GM12892 (cell line): ENCODE data around the gene TLNRD1.

Source experiments
- DNase-seq: peaks from one replicate; pipeline ENCODE4 v3.0.0; 2011; ENCODE audit not compliant: insufficient read length
- FAIRE-seq: peaks from 2 replicates; lab custom pipeline; 2011; peaks lifted over from hg19 to GRCh38; lab: Jason Lieb, UNC
- POLR2A ChIP-seq: IDR thresholded peaks from 2 replicates; pipeline ENCODE4 v1.6.1; 2011; ENCODE audit warnings: low read depth, low read length, control low read depth
- POLR2AphosphoS5 ChIP-seq: IDR thresholded peaks from 2 replicates; pipeline ENCODE4 v1.6.1; 2011; ENCODE audit warnings: low read depth, low read length, control low read depth
- TAF1 ChIP-seq: IDR thresholded peaks from 2 replicates; pipeline ENCODE4 v1.6.1; 2011; ENCODE audit warnings: low read depth, mild to moderate bottlenecking, control low read depth, low read length, borderline replicate concordance

The TLNRD1 gene

GRCh38 chr15:80967451-80967850 lies 33.3 kb upstream of the TLNRD1 start:
- no peak for TF ChIP-seq POLR2AphosphoS5
- TF ChIP-seq TAF1 = no peak
- TF ChIP-seq POLR2A = no peak
- DNase-seq (no peak), FAIRE-seq (no peak)

GRCh38 chr15:80967991-80968510 lies 32.7 kb upstream of the TLNRD1 start:
- DNase-seq = no peak
- no peak for TF ChIP-seq TAF1
- no peak for TF ChIP-seq POLR2AphosphoS5
- no peak for TF ChIP-seq POLR2A
- FAIRE-seq = no peak

GRCh38 chr15:80969316-80969715 lies 31.4 kb upstream of the TLNRD1 start:
- FAIRE-seq (no peak), DNase-seq (no peak)
- no peak for TF ChIP-seq POLR2AphosphoS5
- no peak for TF ChIP-seq POLR2A
- TF ChIP-seq TAF1 = no peak

GRCh38 chr15:80970018-80970657 lies 30.6 kb upstream of the TLNRD1 start:
- no peak for FAIRE-seq
- DNase-seq = peak; percentile 29
- TF ChIP-seq POLR2AphosphoS5 (no peak), POLR2A (no peak), TAF1 (no peak)

- DNase-seq = no peak
- no peak for FAIRE-seq
- TF ChIP-seq POLR2AphosphoS5 (no peak), POLR2A (no peak), TAF1 (no peak)
Observed at GRCh38 chr15:80970658-80971057, 30.1 kb upstream of the TLNRD1 start.

- no peak for FAIRE-seq
- no peak for DNase-seq
- TF ChIP-seq POLR2AphosphoS5 = no peak
- no peak for TF ChIP-seq POLR2A
- no peak for TF ChIP-seq TAF1
Observed at GRCh38 chr15:80971143-80971542, 29.6 kb upstream of the TLNRD1 start.

- no peak for DNase-seq
- no peak for FAIRE-seq
- TF ChIP-seq TAF1 = no peak
- no peak for TF ChIP-seq POLR2A
- TF ChIP-seq POLR2AphosphoS5 = no peak
Observed at GRCh38 chr15:80972276-80972675, 28.4 kb upstream of the TLNRD1 start.

GRCh38 chr15:80974914-80975313 lies 25.8 kb upstream of the TLNRD1 start:
- FAIRE-seq = no peak
- TF ChIP-seq POLR2AphosphoS5 = no peak
- no peak for TF ChIP-seq POLR2A
- TF ChIP-seq TAF1 = no peak
- no peak for DNase-seq

- no peak for DNase-seq
- TF ChIP-seq TAF1 = no peak
- no peak for TF ChIP-seq POLR2A
- no peak for TF ChIP-seq POLR2AphosphoS5
- FAIRE-seq = no peak
Observed at GRCh38 chr15:80976851-80977250, 23.9 kb upstream of the TLNRD1 start.

- no peak for DNase-seq
- no peak for FAIRE-seq
- TF ChIP-seq POLR2AphosphoS5 (no peak), POLR2A (no peak), TAF1 (no peak)
Observed at GRCh38 chr15:80977627-80978036, 23.1 kb upstream of the TLNRD1 start.

GRCh38 chr15:80978685-80979329 lies 21.9 kb upstream of the TLNRD1 start:
- no peak for FAIRE-seq
- TF ChIP-seq POLR2AphosphoS5 = no peak
- no peak for TF ChIP-seq POLR2A
- TF ChIP-seq TAF1 = no peak
- DNase-seq = no peak

- no peak for DNase-seq
- TF ChIP-seq POLR2AphosphoS5 (no peak), POLR2A (no peak), TAF1 (no peak)
- no peak for FAIRE-seq
Observed at GRCh38 chr15:80979538-80980200, 21.1 kb upstream of the TLNRD1 start.
